Heart right ventricle (tissue), 16 donors: ENCODE measurements around the gene AGRP. TPM values are rescaled to one million over a fixed set of nuclear protein-coding genes. Genes with fewer than 3 reads are reported as not detected.

Experiments
- ATAC-seq, 8 donors: fragments of 200-7000 bp; cut with Tn5 transposase; one replicate each; pipeline ENCODE4 v1.9.1; 2020; ENCODE audit warnings: mild to moderate bottlenecking in 8 of 8, moderate library complexity in 8 of 8, moderate number of reproducible peaks in 1 of 8
- DNase-seq, 2 donors: peaks; one replicate each; pipeline ENCODE4 v3.0.0-alpha.2; 2020
- H3K27ac ChIP-seq, 10 donors: fragments of 200-600 bp; sonication (generic) in 2 of 10; one replicate each; pipeline versions ENCODE4 v1.5.0 to v1.8.0; 2020 to 2022; ENCODE audit warnings: mild to moderate bottlenecking in 3 of 10
- H3K27me3 ChIP-seq, 7 donors: fragments of 200-600 bp; one replicate each; pipeline ENCODE4 v1.8.0; 2021 to 2022; ENCODE audit warnings: mild to moderate bottlenecking in 2 of 7
- H3K36me3 ChIP-seq, 9 donors: fragments of 200-600 bp; sonication (generic) in 1 of 9; one replicate each; pipeline versions ENCODE4 v1.5.0 to v1.8.0; 2020 to 2022; ENCODE audit warnings: mild to moderate bottlenecking in 2 of 9
- H3K4me1 ChIP-seq, 9 donors: fragments of 200-600 bp; sonication (generic) in 1 of 9; one replicate each; pipeline versions ENCODE4 v1.5.0 to v1.8.0; 2020 to 2022; ENCODE audit warnings: mild to moderate bottlenecking in 4 of 9
- H3K4me3 ChIP-seq, 10 donors: fragments of 200-600 bp; sonication (generic) in 2 of 10; one replicate each; pipeline versions ENCODE4 v1.5.0 to v1.8.0; 2020 to 2022; ENCODE audit warnings: mild to moderate bottlenecking in 7 of 10, moderate library complexity in 2 of 10
- H3K9me3 ChIP-seq, 11 donors: fragments of 200-600 bp in 10 of 11; sonication (generic) in 2 of 11; one replicate each; pipeline versions ENCODE4 v1.5.0 to v1.8.0; 2013 to 2022; ENCODE audit warnings: mild to moderate bottlenecking in 2 of 11, control low read depth in 1 of 11, moderate library complexity in 1 of 11
- WGBS, 2 donors: extraction: QIAGEN DNeasy Blood & Tissue Kit; methylation state at CpG; one replicate each; pipeline ENCODE4 v1.1.7; 2013; ENCODE audit warnings: inconsistent platforms in 1 of 2; 5-methylcytosine and 5-hydroxymethylcytosine counted together
- intact Hi-C, 10 donors: fragments of 100-400 bp; cut with DNase I; formaldehyde crosslinking; loops; one replicate each; pipeline versions ENCODE4 v1.11.1 to v1.14.2; 2022
- polyA plus RNA-seq, 2 donors: library from polyadenylated mRNA; stranded (reverse); fragments of 200-250 nt; gene quantifications; one replicate each; pipeline ENCODE4 v1.2.3, GENCODE V29; 2013
- total RNA-seq, 10 donors: library from RNA; stranded (reverse); fragmentation: NEBNext Ultra II Directional in 3 of 10; extraction: Animal tissue kit (Norgen Biotek cat#: 25700) in 3 of 10; gene quantifications; one replicate each; pipeline versions ENCODE4 v1.2.1 to v1.2.4, GENCODE V29; 2021 to 2023
- TF ChIP-seq, protein P1 (sequence below), 9 donors: fragments of 200-600 bp; sonication (generic) in 2 of 9; IDR thresholded peaks; one replicate each; pipeline versions ENCODE4 v1.5.0 to v1.8.0; 2021 to 2022; ENCODE audit warnings: antibody characterized with exemption in 9 of 9, mild to moderate bottlenecking in 5 of 9, moderate library complexity in 1 of 9
- donor health status: Arrhythmogenic right ventricular cardiomyopathy.
- donor health status: ischemic (EF 13 %, LVEDD 7.1; RV severe dilation, severe dysfunction).
- donor health status: healthy with polysubstance abuse.
- donor health status: DM: no; HTN: yes; CAD: no.
- donor health status: DM: no; HTN: no; CAD: no.
- donor health status: ischemic (EF 25% LVEDD 6.9; RV normal size, moderate dysfunction).
- donor health status: ischemic (EF 25% LVEDD 5.7; RV mildly dilated, moderate dysfunction).
- donor health status: healthy.
- donor health status: DM: yes; HTN: yes; CAD: no.
- donor health status: Ischemic cardiomyopathy.
- donor health status: ischemic (EF 35%, LVEDD 5.7; RV mildly dilated, moderate dysfunction).
- donor health status: nonischemic (EF 11% LVEDD 7.7; RV severe dilation, severe dysfunction).
- donor health status: DM: yes; HTN: yes; CAD: no.
- donor health status: PGD.
- donor health status: ischemic (EF 29% LVEDD 5.4; RV normal size, mild dysfunction).
- donor health status: nonischemic (EF 23%, LVEDD 6.1; RV moderate dilation, normal function).

The AGRP gene
- total and polyA plus RNA-seq, 12 donors = 0.10 TPM; not detected in 11

GRCh38 chr16:67460168-67460567 lies 23.2 kb downstream of the AGRP start:
- intact Hi-C loops = loop anchor here in 5 of 10 donors (5.0 to 10.0 kb wide), 3 partner anchors 33 to 95 kb away; no protein-coding TSS in a partner anchor
- whole genome bisulfite sequencing, 2 donors = 76 to 80% methylated on average over 5 of the region's 5 CpGs
- peak in 3 of 8 donors; percentile 4 to 22 (median 14) for ATAC-seq

DNA sequence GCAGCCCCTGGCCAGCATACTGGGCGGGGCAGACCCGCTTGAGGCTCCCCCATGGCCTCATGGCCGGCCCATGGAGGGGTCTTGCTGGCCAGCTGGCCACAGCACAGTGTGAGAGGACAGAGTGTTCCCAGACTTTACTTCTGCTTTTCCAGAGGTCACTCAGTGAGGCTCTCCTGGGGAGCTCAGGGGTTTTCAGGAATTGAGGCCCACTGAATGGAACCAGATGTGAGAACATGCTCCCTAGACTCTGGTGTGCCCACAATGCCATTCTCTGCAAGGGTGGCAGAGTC lies 23.5 kb downstream of the AGRP start:
- Histone ChIP-seq H3K27ac (peak overlapping the region; percentile 44 to 87 (median 74)), H3K4me1 (peaks cover 45 to 93% (median 82%) of the 10 kb centered on the region in 9 donors), H3K27me3 (no peaks in the 10 kb centered on the region), H3K9me3 (no peaks in the 10 kb centered on the region), H3K36me3 (peaks cover 0 to 29% (median 0%) of the 10 kb centered on the region in 9 donors), H3K4me3 (no peak overlapping the region)
- TF ChIP-seq, protein P1, sequence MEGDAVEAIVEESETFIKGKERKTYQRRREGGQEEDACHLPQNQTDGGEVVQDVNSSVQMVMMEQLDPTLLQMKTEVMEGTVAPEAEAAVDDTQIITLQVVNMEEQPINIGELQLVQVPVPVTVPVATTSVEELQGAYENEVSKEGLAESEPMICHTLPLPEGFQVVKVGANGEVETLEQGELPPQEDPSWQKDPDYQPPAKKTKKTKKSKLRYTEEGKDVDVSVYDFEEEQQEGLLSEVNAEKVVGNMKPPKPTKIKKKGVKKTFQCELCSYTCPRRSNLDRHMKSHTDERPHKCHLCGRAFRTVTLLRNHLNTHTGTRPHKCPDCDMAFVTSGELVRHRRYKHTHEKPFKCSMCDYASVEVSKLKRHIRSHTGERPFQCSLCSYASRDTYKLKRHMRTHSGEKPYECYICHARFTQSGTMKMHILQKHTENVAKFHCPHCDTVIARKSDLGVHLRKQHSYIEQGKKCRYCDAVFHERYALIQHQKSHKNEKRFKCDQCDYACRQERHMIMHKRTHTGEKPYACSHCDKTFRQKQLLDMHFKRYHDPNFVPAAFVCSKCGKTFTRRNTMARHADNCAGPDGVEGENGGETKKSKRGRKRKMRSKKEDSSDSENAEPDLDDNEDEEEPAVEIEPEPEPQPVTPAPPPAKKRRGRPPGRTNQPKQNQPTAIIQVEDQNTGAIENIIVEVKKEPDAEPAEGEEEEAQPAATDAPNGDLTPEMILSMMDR (IDR thresholded peaks at IDR 0.05) = no peak
- DNase-seq (no peak), ATAC-seq (peak; percentile 7 to 72 (median 32))
- intact Hi-C loops = loop anchor here in 6 of 10 donors (5.0 to 10.0 kb wide), 3 partner anchors 33 to 95 kb away; no protein-coding TSS in a partner anchor
- WGBS, 2 donors = 53 to 55% methylated on average over 3 of the region's 3 CpGs

More at GRCh38 chr16:67460168-67460567, 23.2 kb downstream of the AGRP start:
- TF ChIP-seq, protein P1 (IDR thresholded peaks at IDR 0.05) = no peak
- no peaks in the 10 kb centered on the region for H3K9me3 ChIP-seq
- peaks cover 45 to 96% (median 86%) of the 10 kb centered on the region in 9 donors for H3K4me1 ChIP-seq
- no peak for DNase-seq
- H3K27ac ChIP-seq = peak overlapping the region in 9 of 10 donors; percentile 44 to 87 (median 76)
- peaks cover 0 to 26% (median 0%) of the 10 kb centered on the region in 9 donors for H3K36me3 ChIP-seq
- H3K27me3 ChIP-seq = no peaks in the 10 kb centered on the region
- H3K4me3 ChIP-seq = no peak overlapping the region

DNA sequence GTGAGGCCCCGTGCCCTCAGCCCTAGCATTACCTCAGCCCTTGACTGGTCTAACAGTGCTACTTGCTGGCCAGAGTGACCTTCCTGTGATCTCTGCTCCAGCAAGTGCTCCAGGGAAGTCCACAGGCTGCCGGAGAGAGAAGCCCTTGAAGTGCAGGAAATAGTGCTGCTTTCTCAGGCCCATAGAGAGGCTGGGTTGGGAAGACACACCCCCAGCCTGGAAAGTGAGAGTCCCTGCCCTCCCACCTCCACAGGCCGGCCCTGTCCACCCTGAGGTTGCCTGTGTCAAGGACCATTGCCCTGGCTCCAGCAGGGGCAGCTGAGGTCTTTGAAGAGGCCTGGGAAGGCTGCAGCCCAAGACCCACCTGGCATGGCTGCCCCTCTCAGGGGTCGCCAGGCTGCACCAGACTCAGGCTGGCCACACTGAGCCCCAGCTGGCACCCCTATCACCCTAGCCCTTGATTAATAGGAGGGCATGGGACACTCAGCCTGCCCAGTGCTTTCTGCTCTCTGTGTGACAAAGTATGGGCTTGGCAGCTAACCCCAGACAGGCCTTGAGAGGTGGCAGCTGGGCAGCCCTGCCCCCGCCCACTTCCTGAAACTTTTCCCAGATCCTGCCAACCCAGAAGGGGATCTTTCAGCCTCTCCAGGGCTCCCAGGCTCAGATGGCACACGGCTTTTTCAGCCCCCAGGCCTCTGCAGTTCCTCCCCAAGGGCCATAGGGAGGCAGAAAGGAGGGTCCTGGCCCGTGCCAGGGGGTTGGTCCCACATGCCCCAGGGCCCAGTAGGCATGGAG lies 24.1 kb downstream of the AGRP start:
- Histone ChIP-seq H3K27ac (peak overlapping the region; percentile 44 to 87 (median 74)), H3K9me3 (no peaks in the 10 kb centered on the region), H3K4me1 (peaks cover 45 to 87% (median 79%) of the 10 kb centered on the region in 9 donors), H3K36me3 (peaks cover 0 to 27% (median 0%) of the 10 kb centered on the region in 9 donors), H3K27me3 (no peaks in the 10 kb centered on the region), H3K4me3 (no peak overlapping the region)
- ATAC-seq (peak; percentile 47 to 75 (median 61)), DNase-seq (peak; percentile 59 to 64)
- 33 to 35% methylated on average over 7 of the region's 7 CpGs for WGBS, 2 donors
- intact Hi-C loops = loop anchor here in 1 of 10 donors (10.0 kb wide), 1 partner anchor 84 kb away; no protein-coding TSS in a partner anchor
- TF ChIP-seq, protein P1 (IDR thresholded peaks at IDR 0.05) = no peak

- Histone ChIP-seq H3K4me3 (no peak overlapping the region), H3K27ac (peak overlapping the region; percentile 18 to 87 (median 74)), H3K4me1 (peaks cover 45 to 81% (median 73%) of the 10 kb centered on the region in 9 donors), H3K27me3 (no peaks in the 10 kb centered on the region), H3K36me3 (peaks cover 0 to 34% (median 0%) of the 10 kb centered on the region in 9 donors), H3K9me3 (no peaks in the 10 kb centered on the region)
- 63 to 68% methylated on average over 6 of the region's 6 CpGs for WGBS, 2 donors
- ATAC-seq (peak in 7 of 8 donors; percentile 16 to 53 (median 20)), DNase-seq (no peak)
- intact Hi-C loops = loop anchor here in 1 of 10 donors (10.0 kb wide), 1 partner anchor 83 kb away; no protein-coding TSS in a partner anchor
- TF ChIP-seq, protein P1 (IDR thresholded peaks at IDR 0.05) = no peak
Observed at GRCh38 chr16:67458121-67458641, 25.2 kb downstream of the AGRP start.
